ENCODE data around the gene AGTR1.
"Not testable (repeated sequence)": the region's sequence is repeated elsewhere in the genome, so short reads cannot be mapped to it uniquely, and the experiment has no call there.

Gene AGTR1

DNA sequence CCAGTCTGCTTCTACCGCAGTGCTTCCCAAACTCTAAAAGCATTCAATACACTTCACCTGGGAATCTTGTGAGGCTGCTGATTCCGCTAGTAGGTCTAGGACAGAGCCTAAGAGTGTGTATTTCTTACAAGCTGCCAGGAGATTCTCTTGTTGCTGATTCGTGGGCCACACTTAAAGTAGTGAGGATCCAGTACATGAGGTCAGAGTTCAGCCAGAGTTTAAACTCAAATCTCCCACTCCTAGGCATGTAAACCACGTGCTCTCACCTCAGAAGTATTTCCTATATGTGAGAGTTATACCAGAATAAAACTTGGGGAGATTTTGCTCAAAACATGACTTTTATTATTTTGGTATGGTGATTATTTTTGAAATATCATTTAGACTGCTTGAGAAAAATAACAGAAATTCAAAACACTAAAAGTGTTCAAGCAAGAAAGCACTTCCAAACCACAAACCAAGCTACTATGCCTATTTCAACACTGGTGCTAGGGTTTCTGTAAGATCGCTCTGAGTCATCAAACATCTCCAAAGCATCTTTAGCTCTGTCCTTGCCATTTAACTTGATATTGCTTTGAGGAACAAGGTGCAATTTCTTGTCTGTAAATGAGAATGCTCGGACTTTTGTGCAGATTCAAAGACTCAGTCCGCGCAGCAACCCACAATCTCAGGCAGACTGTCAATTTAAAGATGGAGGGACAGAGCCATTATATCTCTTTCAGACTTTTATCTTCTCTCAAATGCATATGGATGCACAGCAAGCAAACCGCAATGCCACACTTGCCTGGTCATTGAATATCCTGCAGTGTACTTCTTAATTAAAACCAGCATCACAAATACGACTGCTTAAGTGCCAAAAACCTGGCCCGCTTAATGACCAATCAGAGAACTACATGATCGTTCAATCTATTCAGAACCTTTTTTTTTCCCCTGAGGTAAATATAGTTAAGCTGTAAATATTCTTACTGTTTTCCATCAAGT is 59.8 kb downstream of the AGTR1 start:
- DNase-seq (ENCODE audit: low read depth in 2 of 2, low spot score in 1 of 2): no peak

DNA sequence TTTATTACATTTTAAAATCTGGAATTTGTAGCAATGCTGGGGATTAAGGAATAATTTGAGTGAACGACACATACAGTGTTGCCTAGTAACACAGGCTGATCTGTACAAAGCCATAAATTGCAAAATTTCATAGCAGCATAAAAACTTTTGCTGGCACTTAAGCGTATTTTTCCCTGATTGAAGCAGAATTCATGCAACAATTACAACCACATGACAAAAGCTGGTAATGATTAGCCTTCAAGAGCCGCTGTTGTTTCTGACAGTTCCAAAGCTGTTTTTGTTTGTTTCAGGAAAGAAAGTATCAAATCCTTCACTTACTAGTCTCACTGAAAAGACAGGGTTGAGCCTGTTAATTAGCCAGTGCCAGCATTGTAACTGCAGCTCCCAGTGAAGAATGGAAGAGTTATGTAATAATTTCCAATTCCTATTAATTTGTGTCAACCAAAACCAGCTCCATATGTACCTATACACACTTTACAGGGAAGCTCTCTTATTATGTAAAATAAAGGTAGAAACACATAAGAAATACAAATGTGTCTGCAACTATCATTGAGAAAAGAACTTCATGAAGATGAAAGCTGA is 60.7 kb downstream of the AGTR1 start:
- no peak for DNase-seq (ENCODE audit: low read depth in 2 of 2, low spot score in 1 of 2)

DNA sequence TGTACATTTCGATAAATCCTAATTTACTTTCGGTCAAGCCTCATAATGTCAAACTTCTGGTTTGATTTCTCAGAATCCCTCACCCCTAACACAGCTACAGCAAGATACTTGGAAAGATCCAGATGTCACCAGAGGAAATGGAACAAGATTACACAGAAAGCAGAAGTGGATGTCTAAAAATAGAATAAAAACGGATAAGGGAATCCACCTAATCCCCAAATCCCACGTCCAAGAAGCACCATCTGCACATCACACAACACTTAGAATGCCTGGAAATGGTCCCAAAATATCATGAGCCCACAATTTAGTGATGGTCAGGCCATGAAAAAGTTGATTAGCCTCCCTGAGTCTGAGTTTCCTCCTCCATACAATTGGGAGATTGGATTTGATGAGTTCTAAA is 61.7 kb downstream of the AGTR1 start:
- DNase-seq (ENCODE audit: low read depth in 2 of 2, low spot score in 1 of 2): no peak

DNA sequence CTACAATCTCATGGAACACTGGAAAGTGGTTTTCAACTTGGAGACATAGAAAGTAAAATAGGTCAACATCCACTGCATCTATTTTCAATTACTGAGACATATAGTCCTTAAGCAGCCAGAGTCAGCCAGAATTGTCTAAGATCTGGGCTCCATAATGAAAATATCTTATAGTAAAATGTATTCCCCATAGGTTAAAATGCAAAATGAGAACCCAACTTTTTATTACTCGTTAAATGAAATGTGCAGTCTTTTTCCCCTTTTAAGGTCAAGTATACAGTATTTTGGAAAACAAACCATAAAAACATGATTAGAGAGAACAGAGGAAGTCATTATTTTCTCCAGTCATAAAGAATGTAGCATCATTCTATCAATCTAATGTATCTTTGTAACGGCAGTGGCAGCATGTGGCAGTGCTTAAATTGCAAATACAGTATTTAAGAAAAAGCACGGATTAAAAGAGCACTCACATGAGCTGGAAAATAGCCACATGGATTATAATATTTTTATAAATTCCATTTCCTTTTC is 65.5 kb downstream of the AGTR1 start:
- no peak for DNase-seq (ENCODE audit: low read depth in 2 of 2, low spot score in 1 of 2)

DNA sequence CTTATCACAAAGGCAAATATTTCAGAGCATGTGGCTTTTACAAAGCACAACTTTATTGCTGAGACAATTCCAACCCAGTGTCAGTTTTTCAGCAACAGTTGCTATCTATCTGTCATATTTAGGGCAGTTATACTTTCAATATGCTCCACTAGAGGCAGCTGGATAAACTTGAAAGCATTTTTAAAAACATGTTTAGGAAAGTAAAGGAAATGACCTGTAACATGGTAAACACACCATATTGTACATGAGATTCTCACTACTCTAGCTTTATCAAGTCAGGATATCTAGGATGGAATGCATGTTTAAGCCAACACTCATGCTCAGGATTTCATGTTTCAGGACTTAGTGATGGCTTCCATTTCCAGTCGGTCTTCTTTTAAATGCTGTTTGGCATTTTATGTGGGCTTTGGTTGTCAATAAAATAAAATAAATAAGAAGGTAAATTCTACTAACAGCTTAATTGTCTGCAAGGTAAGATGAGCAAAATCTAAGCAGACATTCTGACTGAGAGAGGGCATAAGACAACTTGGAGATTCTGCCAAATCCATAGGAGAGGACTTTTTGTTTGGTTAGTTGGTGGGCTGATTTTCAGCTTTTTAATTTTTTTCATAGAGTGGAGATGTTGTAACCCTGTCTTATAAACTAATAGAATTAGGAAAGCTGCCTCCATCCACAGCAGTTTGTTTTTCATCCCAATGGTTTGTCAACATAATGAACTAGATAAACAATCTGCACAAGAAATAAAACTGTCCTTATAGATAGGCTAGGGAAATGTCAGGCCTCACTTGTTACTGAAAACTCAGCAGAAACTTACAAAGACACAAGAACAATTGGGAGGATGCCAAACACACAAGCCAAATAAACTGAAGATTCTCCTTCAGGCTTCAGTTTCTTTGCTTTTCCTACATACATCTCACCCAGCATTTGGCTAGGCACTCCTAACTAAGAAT is 66.6 kb downstream of the AGTR1 start:
- no peak for DNase-seq (ENCODE audit: low read depth in 2 of 2, low spot score in 1 of 2)

DNA sequence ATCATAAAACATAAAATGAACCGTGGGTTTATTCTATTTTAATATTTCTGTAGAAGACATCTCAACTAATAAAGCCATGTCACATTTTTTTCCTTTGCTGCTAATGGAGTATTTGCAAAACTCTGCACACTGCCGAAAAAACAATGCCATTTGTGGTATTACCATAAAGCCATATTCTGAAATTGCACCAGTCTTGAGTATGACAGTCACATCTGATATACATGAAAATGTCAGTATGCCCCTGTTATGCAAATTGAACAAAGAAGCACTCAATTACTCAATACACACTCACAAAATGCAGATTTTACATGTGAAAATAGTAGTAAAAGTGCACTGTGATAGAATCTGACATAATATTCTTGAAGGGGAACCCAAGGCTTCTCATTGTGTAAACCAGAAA is 74.7 kb downstream of the AGTR1 start:
- no peak for DNase-seq (ENCODE audit: low read depth in 2 of 2, low spot score in 1 of 2)

DNA sequence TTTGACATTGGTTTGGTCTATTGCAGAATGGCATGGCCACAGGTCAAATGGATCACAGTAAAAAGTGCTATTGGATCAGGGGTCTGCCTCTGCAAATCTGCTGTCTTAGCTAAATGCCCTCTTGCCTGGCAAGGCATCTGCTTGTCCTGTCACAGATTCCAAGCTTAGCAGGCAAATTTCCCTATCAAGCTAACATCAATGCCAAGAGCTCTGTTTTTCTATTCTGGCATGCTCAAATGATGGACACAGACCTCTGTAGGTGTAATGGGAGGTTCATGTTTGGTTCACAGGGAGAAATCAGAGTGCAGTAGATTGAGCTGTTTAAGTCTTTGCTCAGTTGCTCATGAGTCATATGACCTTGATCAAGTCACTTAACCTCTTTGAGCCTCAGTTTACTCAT is 75.1 kb downstream of the AGTR1 start:
- no peak for DNase-seq (ENCODE audit: low read depth in 2 of 2, low spot score in 1 of 2)

DNA sequence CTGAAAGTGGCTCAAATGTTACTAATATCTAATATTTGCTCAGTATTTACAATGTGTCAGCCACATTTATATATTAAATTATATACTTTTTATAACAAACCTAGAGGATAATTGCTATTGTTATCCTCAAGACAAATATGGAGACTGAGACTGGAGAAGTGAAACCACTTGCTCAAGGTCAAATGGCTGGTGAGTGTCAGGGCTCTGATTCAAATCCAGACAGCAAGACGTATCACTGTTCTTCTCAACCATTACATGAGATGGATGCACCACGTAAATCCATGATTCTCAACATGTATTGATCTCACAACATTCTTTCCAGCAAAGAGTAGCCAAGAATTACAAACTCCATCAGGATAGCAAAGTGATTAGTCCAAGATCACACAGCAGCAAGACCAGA is 76.1 kb downstream of the AGTR1 start:
- no peak for DNase-seq (ENCODE audit: low read depth in 2 of 2, low spot score in 1 of 2)

DNA sequence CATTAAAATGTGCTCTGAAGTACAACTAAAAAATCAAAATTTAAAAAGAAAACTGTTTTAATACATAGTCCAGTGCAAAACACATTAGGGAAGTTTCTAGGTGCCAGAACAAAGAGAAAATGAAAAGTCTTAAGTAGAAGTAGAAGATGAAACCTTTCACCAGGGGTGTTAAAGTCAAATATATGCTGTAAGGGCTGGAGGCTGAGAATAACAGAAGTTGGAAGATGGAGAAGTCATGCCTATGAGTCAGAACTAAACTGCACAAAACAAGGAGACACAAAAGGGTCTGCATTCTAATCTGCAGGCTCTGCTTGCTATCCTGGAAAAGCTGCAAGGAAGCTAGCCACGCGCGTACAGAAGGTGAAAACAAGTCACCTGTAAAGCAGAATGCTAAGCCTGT is 81.2 kb downstream of the AGTR1 start:
- no peak for DNase-seq (ENCODE audit: low read depth in 2 of 2, low spot score in 1 of 2)

DNA sequence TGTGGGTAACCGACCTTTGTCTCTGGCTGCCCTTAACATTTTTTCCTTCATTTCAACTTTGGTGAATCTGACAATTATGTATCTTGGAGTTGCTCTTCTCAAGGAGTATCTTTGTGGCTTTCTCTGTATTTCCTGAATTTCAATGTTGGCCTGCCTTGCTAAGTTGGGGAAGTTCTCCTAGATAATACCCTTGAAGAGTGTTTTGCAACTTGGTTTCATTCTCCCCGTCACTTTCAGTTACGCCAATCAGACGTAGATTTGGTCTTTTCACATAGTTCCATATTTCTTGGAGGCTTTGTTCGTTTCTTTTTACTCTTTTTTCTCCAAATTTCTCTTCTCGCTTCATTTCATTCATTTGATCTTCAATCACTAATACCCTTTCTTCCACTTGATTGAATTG is 87.3 kb downstream of the AGTR1 start:
- DNase-seq (ENCODE audit: low read depth in 2 of 2, low spot score in 1 of 2): not testable (repeated sequence)

DNA sequence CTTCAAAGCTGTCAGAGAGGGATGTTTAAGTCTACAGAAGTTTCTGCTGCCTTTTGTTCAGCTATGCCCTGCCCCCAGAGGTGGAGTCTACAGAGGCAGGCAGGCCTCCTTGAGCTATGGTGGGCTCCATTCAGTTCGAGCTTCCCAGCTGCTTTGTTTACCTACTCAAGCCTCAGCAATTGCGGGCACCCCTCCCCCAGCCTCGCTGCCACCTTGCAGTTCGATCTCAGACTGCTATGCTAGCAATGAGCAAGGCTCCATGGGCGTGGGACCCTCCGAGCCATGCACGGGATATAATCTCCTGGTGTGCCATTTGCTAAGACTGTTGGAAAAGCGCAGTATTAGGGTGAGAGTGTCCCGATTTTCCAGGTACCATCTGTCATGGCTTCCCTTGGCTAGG is 88.5 kb downstream of the AGTR1 start:
- not testable (repeated sequence) for DNase-seq (ENCODE audit: low read depth in 2 of 2, low spot score in 1 of 2)

DNA sequence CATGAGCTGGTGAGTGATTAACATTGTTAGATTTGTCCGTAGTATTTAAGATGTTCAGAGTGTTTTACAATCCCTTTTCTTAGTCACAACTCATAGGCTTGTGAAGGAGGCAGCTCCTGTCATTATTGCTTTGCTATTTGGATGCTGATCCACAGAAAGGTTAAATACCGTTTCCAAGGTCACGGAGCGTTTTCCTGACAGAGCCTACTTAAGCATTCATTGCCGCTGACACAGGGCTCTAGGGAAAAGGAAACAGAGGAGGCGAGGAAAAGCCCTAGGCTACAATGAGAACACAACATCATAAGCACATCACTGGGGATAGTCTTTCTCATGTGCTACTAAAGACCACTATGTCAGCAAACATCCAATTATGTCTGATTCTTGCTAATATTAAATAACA is 91.4 kb downstream of the AGTR1 start:
- no peak for DNase-seq (ENCODE audit: low read depth in 2 of 2, low spot score in 1 of 2)

DNA sequence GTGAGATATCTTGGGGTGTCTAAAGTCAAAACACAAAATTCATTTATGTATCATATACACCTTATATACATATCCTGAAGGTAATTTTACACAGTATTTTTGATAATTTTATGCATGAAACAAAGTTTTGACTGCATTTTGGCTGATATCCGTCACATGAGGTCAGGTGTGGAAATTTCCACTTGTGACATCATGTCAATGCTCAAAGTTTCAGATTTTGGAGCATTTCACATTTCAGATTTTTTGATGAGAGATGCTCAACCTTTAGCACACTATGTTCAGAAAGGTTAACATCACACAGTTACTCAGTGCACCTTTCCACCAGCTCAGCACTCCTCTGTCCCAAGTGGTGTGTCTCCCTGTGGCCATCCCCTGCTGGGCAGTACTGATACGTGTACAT is 92.2 kb downstream of the AGTR1 start:
- DNase-seq (ENCODE audit: low read depth in 2 of 2, low spot score in 1 of 2): no peak

DNA sequence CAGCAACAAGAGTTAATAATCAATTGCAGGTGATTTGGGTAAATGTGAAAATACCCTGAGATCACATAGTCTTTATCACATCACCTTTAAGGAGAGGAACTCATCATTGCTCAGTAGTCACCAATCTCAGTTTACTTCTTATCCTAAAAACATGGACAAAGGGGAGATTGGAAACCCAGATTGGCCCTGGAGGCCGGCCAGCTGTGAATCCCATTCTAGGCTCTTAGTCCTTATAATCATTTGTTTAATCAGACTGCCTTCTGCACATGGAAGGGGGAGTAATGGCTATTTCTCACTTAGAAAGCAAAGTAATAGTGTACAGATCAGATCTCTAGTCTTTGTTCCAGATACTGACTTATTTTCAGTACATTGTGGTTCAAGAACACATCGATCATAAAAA is 92.7 kb downstream of the AGTR1 start:
- DNase-seq (ENCODE audit: low read depth in 2 of 2, low spot score in 1 of 2): no peak

DNA sequence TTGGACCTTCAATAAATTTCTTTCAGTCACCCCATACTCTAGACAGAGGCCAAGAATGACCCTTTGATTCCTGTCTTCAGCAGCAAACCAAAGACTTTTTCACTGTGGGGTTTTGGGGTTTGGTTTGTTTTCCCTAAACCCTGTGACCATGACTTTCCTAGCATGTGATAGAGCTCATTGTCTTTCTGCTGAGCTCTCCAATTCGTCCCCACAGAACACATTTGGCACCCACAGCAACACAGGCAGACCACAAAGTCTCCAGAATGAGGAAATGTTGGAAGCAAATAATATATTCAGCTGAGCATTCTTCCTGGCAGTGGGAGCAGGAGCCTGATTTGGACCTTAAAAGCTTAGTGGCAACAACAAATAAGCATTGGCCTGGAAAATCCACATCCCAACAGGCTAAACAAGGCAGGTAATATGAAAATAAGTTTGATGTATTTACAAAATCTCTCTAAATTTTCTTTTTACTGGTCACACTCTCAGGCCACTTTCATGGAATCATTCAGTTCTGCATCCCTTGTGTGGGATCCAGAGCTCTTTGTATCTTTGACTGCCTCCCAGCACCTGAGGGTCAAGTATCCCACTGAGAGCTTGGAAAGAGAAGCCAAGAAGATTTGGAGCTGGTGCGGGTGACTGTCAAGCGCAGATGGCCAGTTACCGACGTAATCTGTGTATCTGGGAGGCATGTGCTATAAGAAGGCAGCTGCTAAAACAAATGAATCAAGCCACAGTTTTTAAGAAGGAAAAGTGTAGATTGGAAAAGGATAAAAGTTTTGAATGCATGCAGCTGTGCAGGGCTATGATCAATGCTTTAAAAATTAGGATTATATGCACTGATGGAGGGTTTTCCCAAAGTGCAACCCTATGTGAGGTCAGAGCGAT is 93.4 kb downstream of the AGTR1 start:
- DNase-seq (ENCODE audit: low read depth in 2 of 2, low spot score in 1 of 2): no peak

DNA sequence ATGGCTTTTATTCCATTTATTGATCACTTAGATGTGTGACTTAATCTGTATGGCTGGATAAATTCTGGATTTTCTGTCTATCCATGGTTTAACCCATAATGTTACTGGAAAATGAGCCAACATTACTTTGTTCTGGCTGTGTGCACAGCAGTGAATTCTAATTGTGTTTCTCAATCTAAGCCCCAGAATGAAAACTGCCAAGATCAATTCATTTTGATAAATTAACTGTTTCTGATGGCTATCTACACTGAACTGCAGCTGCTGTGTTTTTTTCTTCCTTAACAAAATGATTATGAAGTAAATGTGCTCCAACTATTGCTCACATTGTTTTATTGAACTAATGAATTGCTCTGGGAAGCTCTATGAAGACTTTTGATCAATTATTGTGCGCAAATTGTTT is 94.2 kb downstream of the AGTR1 start:
- no peak for DNase-seq (ENCODE audit: low read depth in 2 of 2, low spot score in 1 of 2)

DNA sequence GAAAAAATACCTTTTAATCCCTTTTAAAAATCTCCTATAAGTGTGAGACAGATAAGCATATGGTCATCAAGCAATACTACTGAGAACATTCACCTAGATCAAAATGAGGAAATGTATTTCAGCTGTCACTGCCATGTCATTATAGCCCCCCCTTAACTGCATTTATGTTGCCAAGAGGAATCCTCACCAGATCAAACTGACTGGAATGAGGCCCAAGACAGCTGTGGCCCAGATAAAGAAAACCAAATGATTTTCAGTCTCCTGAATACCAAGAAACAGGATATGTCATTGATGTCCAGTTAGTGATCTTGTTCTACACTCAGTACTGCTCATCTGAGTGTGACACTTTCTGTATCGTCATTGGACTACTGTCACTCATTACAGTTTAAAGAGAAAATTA is 94.8 kb downstream of the AGTR1 start:
- DNase-seq (ENCODE audit: low read depth in 2 of 2, low spot score in 1 of 2): no peak
